H1 (cell line): ENCODE results near the gene NAP1L1. TPM values are rescaled to one million over a fixed set of nuclear protein-coding genes. Genes with fewer than 3 reads are reported as not detected.

ENCODE experiments used
- CTCF ChIA-PET: fragments of 300-600 bp; sonication (Branson Sonifier 250); formaldehyde crosslinking; loops from one replicate; lab custom pipeline; 2021; ENCODE audit not compliant: partially characterized antibody; lab: Charles Lee
- POLR2A ChIA-PET: fragments of 300-600 bp; sonication (Branson Sonifier 250); formaldehyde crosslinking; loops from one replicate; lab custom pipeline; 2021; ENCODE audit warnings: inconsistent platforms; ENCODE audit not compliant: partially characterized antibody; lab: Charles Lee
- DNase-seq, 2 experiments: peaks; one replicate each; pipeline versions ENCODE4 v3.0.0 to v3.0.0-alpha.2; 2010 to 2022; ENCODE audit warnings: low spot score in 2 of 2, low read depth in 1 of 2, mixed read lengths in 1 of 2
- FAIRE-seq: peaks from 2 replicates; lab custom pipeline; 2011; peaks lifted over from hg19 to GRCh38; lab: Jason Lieb, UNC
- H2AFZ ChIP-seq: 2 replicates; pipeline ENCODE4 v1.8.1; 2012; ENCODE audit warnings: low read length, inconsistent platforms
- H2AK5ac ChIP-seq: 2 replicates; pipeline ENCODE4 v1.6.1; 2013; ENCODE audit warnings: low read depth, low read length
- H2BK120ac ChIP-seq: replicated peaks from 2 replicates; pipeline ENCODE3; 2013; ENCODE audit warnings: low read depth, low read length, inconsistent platforms
- H2BK12ac ChIP-seq: 2 replicates; pipeline ENCODE4 v1.6.1; 2013; ENCODE audit warnings: low read depth, low read length
- H2BK15ac ChIP-seq: 2 replicates; pipeline ENCODE4 v1.6.1; 2013; ENCODE audit warnings: low read length
- H2BK20ac ChIP-seq: 2 replicates; pipeline ENCODE4 v1.6.1; 2013; ENCODE audit warnings: low read length
- H2BK5ac ChIP-seq: 2 replicates; pipeline ENCODE4 v1.6.1; 2013; ENCODE audit warnings: low read depth, low read length
- H3K14ac ChIP-seq: 2 replicates; pipeline ENCODE4 v1.6.1; 2013; ENCODE audit warnings: inconsistent platforms; ENCODE audit not compliant: insufficient read length
- H3K18ac ChIP-seq: 2 replicates; pipeline ENCODE4 v1.6.1; 2013; ENCODE audit warnings: low read length; ENCODE audit errors: extremely low read depth
- H3K23ac ChIP-seq: 2 replicates; pipeline ENCODE4 v1.6.1; 2013; ENCODE audit warnings: inconsistent platforms; ENCODE audit not compliant: insufficient read length
- H3K23me2 ChIP-seq: 2 replicates; pipeline ENCODE4 v1.6.1; 2013; ENCODE audit warnings: low read depth, low read length
- H3K27ac ChIP-seq: 2 replicates; pipeline ENCODE4 v1.6.1; 2011; ENCODE audit warnings: low read depth, low read length, inconsistent platforms
- H3K27me3 ChIP-seq, 4 experiments: replicated peaks in 1 of 4; 1 replicate in 1 of 4; 2 replicates in 3 of 4; pipeline versions ENCODE4 v1.6.1 to v1.8.1; 2011 to 2013; ENCODE audit warnings: low read length in 3 of 4, mild to moderate bottlenecking in 3 of 4, inconsistent platforms in 2 of 4, mixed read lengths in 2 of 4, moderate library complexity in 1 of 4; ENCODE audit not compliant: control insufficient read depth in 3 of 4, insufficient read depth in 3 of 4; ENCODE audit errors: extremely low read depth in 1 of 4
- H3K36me3 ChIP-seq, 4 experiments: 2 replicates each; pipeline versions ENCODE4 v1.6.1 to v1.8.1; 2011 to 2013; ENCODE audit warnings: mild to moderate bottlenecking in 4 of 4, low read length in 3 of 4, moderate library complexity in 2 of 4, control low read depth in 1 of 4, inconsistent platforms in 1 of 4; ENCODE audit not compliant: insufficient read depth in 4 of 4, control insufficient read depth in 2 of 4
- H3K4ac ChIP-seq: replicated peaks from 2 replicates; pipeline ENCODE3; 2013; ENCODE audit warnings: low read length, low read depth, mixed read lengths, inconsistent platforms; ENCODE audit not compliant: insufficient read length
- H3K4me1 ChIP-seq, 4 experiments: replicated peaks in 1 of 4; 1 replicate in 1 of 4; 2 replicates in 3 of 4; pipeline versions ENCODE4 v1.6.1 to v1.8.1; 2011 to 2013; ENCODE audit warnings: low read length in 3 of 4, inconsistent platforms in 2 of 4, mixed read lengths in 1 of 4; ENCODE audit not compliant: insufficient read depth in 4 of 4, control insufficient read depth in 3 of 4
- H3K4me2 ChIP-seq, 2 experiments: 2 replicates each; pipeline versions ENCODE4 v1.6.1 to v1.8.1; 2011 to 2013; ENCODE audit warnings: low read depth in 2 of 2, low read length in 2 of 2, control low read depth in 1 of 2, inconsistent platforms in 1 of 2, mild to moderate bottlenecking in 1 of 2; ENCODE audit not compliant: insufficient read depth in 1 of 2
- H3K4me3 ChIP-seq, 4 experiments: fragments of 200-600, 300-600 bp in 1 of 4; sonication (generic), shearing (Covaris generic), sonication (Bioruptor Twin) in 1 of 4; 2 replicates each; pipeline versions ENCODE4 v1.5.1 to v1.8.1; 2011 to 2016; ENCODE audit warnings: low read length in 4 of 4, low read depth in 3 of 4, control low read depth in 2 of 4, inconsistent platforms in 2 of 4, mild to moderate bottlenecking in 2 of 4, mixed read lengths in 1 of 4, moderate library complexity in 1 of 4; ENCODE audit not compliant: insufficient read depth in 2 of 4; ENCODE audit errors: extremely low read depth in 1 of 4
- H3K56ac ChIP-seq: replicated peaks from 2 replicates; pipeline ENCODE3; 2013; ENCODE audit warnings: low read depth, mild to moderate bottlenecking, mixed read lengths, low read length, inconsistent platforms; ENCODE audit not compliant: insufficient read length
- H3K79me1 ChIP-seq: 2 replicates; pipeline ENCODE4 v1.6.1; 2013; ENCODE audit warnings: low read depth, low read length, control low read depth
- H3K79me2 ChIP-seq, 2 experiments: 2 replicates each; pipeline versions ENCODE4 v1.6.1 to v1.8.1; 2012 to 2013; ENCODE audit warnings: low read length in 2 of 2, mild to moderate bottlenecking in 2 of 2, inconsistent platforms in 1 of 2; ENCODE audit not compliant: insufficient read depth in 2 of 2, control insufficient read depth in 1 of 2
- H3K9ac ChIP-seq, 4 experiments: replicated peaks in 1 of 4; 1 replicate in 1 of 4; 2 replicates in 3 of 4; pipeline versions ENCODE4 v1.6.1 to v1.8.1; 2011 to 2013; ENCODE audit warnings: low read depth in 3 of 4, low read length in 3 of 4, control low read depth in 2 of 4, mild to moderate bottlenecking in 2 of 4, moderate library complexity in 2 of 4, inconsistent platforms in 1 of 4; ENCODE audit errors: extremely low read depth in 1 of 4
- H3K9me3 ChIP-seq, 2 experiments: 2 replicates each; pipeline versions ENCODE4 v1.6.1 to v1.8.1; 2012 to 2013; ENCODE audit warnings: mild to moderate bottlenecking in 2 of 2, moderate library complexity in 2 of 2, control low read depth in 1 of 2, inconsistent platforms in 1 of 2, low read depth in 1 of 2, low read length in 1 of 2, mixed read lengths in 1 of 2; ENCODE audit not compliant: insufficient read depth in 2 of 2
- H4K20me1 ChIP-seq, 2 experiments: replicated peaks in 1 of 2; 2 replicates each; pipeline versions ENCODE3 to v1.8.1; 2011 to 2013; ENCODE audit warnings: inconsistent platforms in 2 of 2, low read length in 2 of 2, mild to moderate bottlenecking in 1 of 2; ENCODE audit not compliant: insufficient read depth in 2 of 2, control insufficient read depth in 1 of 2
- H4K5ac ChIP-seq: 2 replicates; pipeline ENCODE4 v1.6.1; 2013; ENCODE audit warnings: low read length, low read depth, mixed read lengths, inconsistent platforms; ENCODE audit not compliant: insufficient read length
- H4K8ac ChIP-seq: 2 replicates; pipeline ENCODE4 v1.8.0; 2013; ENCODE audit warnings: mild to moderate bottlenecking, moderate library complexity, low read length, inconsistent platforms; ENCODE audit not compliant: insufficient read depth; ENCODE audit errors: extremely low read depth
- H4K91ac ChIP-seq: replicated peaks from 2 replicates; pipeline ENCODE3; 2013; ENCODE audit warnings: low read length, mixed read lengths, inconsistent platforms; ENCODE audit not compliant: insufficient read length
- POLR2A ChIP-seq, 2 experiments: IDR thresholded peaks; 1 replicate in 1 of 2; 2 replicates in 1 of 2; pipeline ENCODE4 v1.6.1; 2011; ENCODE audit warnings: low read depth in 2 of 2, low read length in 2 of 2, mild to moderate bottlenecking in 2 of 2; ENCODE audit errors: control extremely low read depth in 1 of 2
- POLR2AphosphoS5 ChIP-seq: IDR thresholded peaks from 2 replicates; pipeline ENCODE4 v1.6.1; 2011; ENCODE audit warnings: low read depth, low read length
- RFX5 ChIP-seq: IDR thresholded peaks from 2 replicates; pipeline ENCODE4 v1.6.1; 2011; ENCODE audit warnings: low read depth, low read length, improper control_type of control experiment, borderline replicate concordance
- TAF7 ChIP-seq: optimal IDR thresholded peaks from 2 replicates; pipeline ENCODE3; 2011; ENCODE audit warnings: low read depth, mild to moderate bottlenecking, inconsistent platforms, low read length, moderate library complexity, borderline replicate concordance
- WGBS, 2 experiments: shearing (Covaris generic) in 1 of 2; methylation state at CpG; one replicate each; pipeline versions ENCODE4 v1.1.6 to v1.1.7; 2013 to 2015; ENCODE audit warnings: low lambda C conversion rate in 2 of 2, mixed read lengths in 2 of 2, inconsistent platforms in 1 of 2, low coverage in 1 of 2, missing lambda C conversion rate in 1 of 2; ENCODE audit not compliant: insufficient replicate concordance in 2 of 2, insufficient coverage in 1 of 2, insufficient read length in 1 of 2; ENCODE audit errors: extremely low coverage in 1 of 2, missing lambda C conversion rate in 1 of 2; 5-methylcytosine and 5-hydroxymethylcytosine counted together
- polyA plus RNA-seq, 7 experiments: library from polyadenylated mRNA; depleted of rRNA in 3 of 7; stranded (reverse) in 5 of 7; unstranded in 2 of 7; fragments of >200 nt in 5 of 7; fragments of 200-250 nt in 2 of 7; gene quantifications; 1 replicate in 5 of 7; 2 replicates in 1 of 7; 4 replicates in 1 of 7; pipeline versions ENCODE4 v1.2.1 to v1.2.3, GENCODE V29; 2011 to 2013; ENCODE audit warnings: missing spikeins in 2 of 7, mixed read lengths in 2 of 7
- total RNA-seq: library from RNA; stranded (reverse); fragmentation: NEBNext Ultra II Directional; extraction: Animal tissue kit (Norgen Biotek cat#: 25700); gene quantifications from 2 replicates; pipeline ENCODE4 v1.2.1, GENCODE V29; 2021

The NAP1L1 gene
- total and polyA plus RNA-seq, 2 of the 8 experiments (the other 6 are each of a cell fraction or from before 2014, with no cell fraction given) = 202 to 1,159 TPM

DNA sequence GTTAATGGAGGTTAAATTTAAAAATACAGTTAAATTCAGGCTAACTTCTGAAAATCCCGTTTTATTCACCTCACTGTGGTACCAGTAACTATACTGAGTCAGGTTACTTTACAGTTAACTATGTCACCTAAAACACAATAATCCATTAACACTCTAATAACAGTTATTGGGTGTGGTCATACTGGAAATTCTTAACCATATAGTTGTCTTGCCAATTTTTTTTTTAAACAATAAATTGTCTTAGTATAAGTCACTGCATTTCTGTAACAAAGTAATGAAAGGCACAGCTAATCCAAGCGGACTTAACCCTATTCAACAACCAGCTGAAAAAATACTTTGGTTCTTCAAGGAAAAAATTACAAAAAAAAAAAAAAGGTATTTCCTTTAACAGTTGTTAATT is 36.7 kb downstream of the NAP1L1 start:
- Histone ChIP-seq H3K79me2 (peaks cover 0 to 3% of the 10 kb centered on the region in 2 experiments; a peak in 1 of 4 replicates), H4K8ac (no peak overlapping the region), H3K4me1 (no peaks in the 10 kb centered on the region), H3K79me1 (no peaks in the 10 kb centered on the region), H4K20me1 (no peaks in the 10 kb centered on the region), H3K36me3 (peaks cover 0 to 90% (median 42%) of the 10 kb centered on the region in 4 experiments; a peak in 6 of 8 replicates), H3K18ac (no peak overlapping the region), H3K27ac (no peak overlapping the region), H2AK5ac (no peak overlapping the region), H3K9me3 (no peaks in the 10 kb centered on the region), H3K27me3 (no peaks in the 10 kb centered on the region), H3K56ac (no peak overlapping the region), H3K23me2 (no peaks in the 10 kb centered on the region), H3K23ac (no peak overlapping the region), H4K91ac (no peak overlapping the region), H3K9ac (no peak overlapping the region), H3K4me2 (no peak overlapping the region), H2BK5ac (no peak overlapping the region), H4K5ac (no peak overlapping the region), H2BK12ac (no peak overlapping the region), H3K14ac (no peak overlapping the region), H2BK15ac (no peak overlapping the region), H3K4ac (no peak overlapping the region), H2AFZ (no peak overlapping the region), H2BK20ac (no peak overlapping the region), H3K4me3 (no peak overlapping the region), H2BK120ac (no peak overlapping the region)
- 96% methylated on average over 2 of the region's 2 CpGs; no CpG with 5 or more reads in 1 of the 2 experiments for WGBS, 2 experiments
- no peak for DNase-seq
- ChIA-PET CTCF (interaction anchor here (1.1 to 1.2 kb wide), 5 partner anchors 9 to 409 kb away, joined by 3 to 4 read pairs (median 4); no protein-coding TSS in a partner anchor), POLR2A (interaction anchor here (0.7 to 3.8 kb wide), 5 partner anchors 7 to 540 kb away, joined by 3 to 18 read pairs (median 3); no protein-coding TSS in a partner anchor)
- TF ChIP-seq RFX5 = no peak
- TF ChIP-seq POLR2AphosphoS5 = no peak
- no peak for TF ChIP-seq POLR2A (IDR thresholded peaks at IDR 0.05; ENCODE audit: control extremely low read depth in 1 of 2, low read depth in 2 of 2, low read length in 2 of 2)
- no peak for TF ChIP-seq TAF7
- FAIRE-seq = no peak
